DOHH2 (cell line): ENCODE data around the gene GPANK1.

ENCODE experiments used
- CTCF ChIP-seq: fragments of 200-600 bp; sonication (generic); IDR thresholded peaks from one replicate; pipeline ENCODE4 v1.5.1; 2014; ENCODE audit warnings: antibody characterized with exemption, mild to moderate bottlenecking, low read depth, low read length; ENCODE audit not compliant: poor library complexity, severe bottlenecking
- EZH2phosphoT487 ChIP-seq: fragments of 200-600 bp; sonication (generic); IDR thresholded peaks from 2 replicates; pipeline ENCODE4 v1.6.1; 2017; ENCODE audit warnings: borderline replicate concordance, mild to moderate bottlenecking, antibody characterized with exemption, low read length, moderate library complexity, mixed read lengths

GRCh38 chr6:31689249-31690110 is 24.7 kb upstream of the GPANK1 start:
- TF ChIP-seq CTCF = peak; percentile 82
- TF ChIP-seq EZH2phosphoT487 = no peak
